AG04449 (cell line): ENCODE data around the gene CCM2.
"Not testable (repeated sequence)": the region's sequence is repeated elsewhere in the genome, so short reads cannot be mapped to it uniquely, and the experiment has no call there.

Source experiments
- CTCF ChIA-PET: fragments of 350-600 bp; formaldehyde crosslinking; extraction: SDS; loops from one replicate; lab custom pipeline; 2021; ENCODE audit warnings: antibody characterized with exemption; lab: Yijun Ruan, JAX
- POLR2A ChIA-PET: fragments of 400-600, 350-600 bp; formaldehyde crosslinking; extraction: SDS; loops from one replicate; lab custom pipeline; 2020; ENCODE audit warnings: antibody characterized with exemption, inconsistent platforms; lab: Yijun Ruan, JAX
- DNase-seq: peaks from one replicate; pipeline ENCODE4 v3.0.0-alpha.2; 2010; ENCODE audit warnings: low read depth, low spot score
- H3K4me3 ChIP-seq: 2 replicates; pipeline ENCODE4 v1.5.1; 2011; ENCODE audit warnings: low read depth, mild to moderate bottlenecking, control low read depth, low read length
- CTCF ChIP-seq: IDR thresholded peaks from one replicate; pipeline ENCODE4 v1.5.1; 2011; ENCODE audit warnings: mild to moderate bottlenecking, moderate library complexity, low read length, control low read depth, inconsistent platforms; ENCODE audit not compliant: insufficient read depth; ENCODE audit errors: missing control alignments

Gene CCM2

GRCh38 chr7:45033261-45033930, 33.4 kb downstream of the CCM2 start:
- ChIA-PET POLR2A (interaction anchor here (0.6 to 1.1 kb wide), 2 partner anchors 18 to 185 kb away, joined by 3 read pairs; no protein-coding TSS in a partner anchor), CTCF (no interaction called here)
- no peak overlapping the region for H3K4me3 ChIP-seq
- no peak for TF ChIP-seq CTCF
- DNase-seq = no peak

- H3K4me3 ChIP-seq = no peak overlapping the region
- CTCF ChIA-PET = no interaction called here
- POLR2A ChIA-PET = interaction anchor here (1.1 kb wide), 1 partner anchor 18 kb away, joined by 3 read pairs; no protein-coding TSS in a partner anchor
- TF ChIP-seq CTCF = no peak
- DNase-seq = no peak
Observed at GRCh38 chr7:45033931-45034290, 33.9 kb downstream of the CCM2 start.

GRCh38 chr7:45034710-45035109, 34.7 kb downstream of the CCM2 start:
- POLR2A ChIA-PET, CTCF ChIA-PET, DNase-seq, H3K4me3 ChIP-seq: not testable (repeated sequence)

GRCh38 chr7:45035371-45035770, 35.4 kb downstream of the CCM2 start:
- CTCF ChIA-PET = interaction anchor here (1.4 kb wide), 1 partner anchor 35 kb away, joined by 4 read pairs; no protein-coding TSS in a partner anchor
- no peak for TF ChIP-seq CTCF
- no peak overlapping the region for H3K4me3 ChIP-seq
- DNase-seq = no peak
- POLR2A ChIA-PET = no interaction called here

GRCh38 chr7:45035893-45036292, 35.9 kb downstream of the CCM2 start:
- ChIA-PET CTCF (interaction anchor here (1.4 kb wide), 1 partner anchor 34 kb away, joined by 4 read pairs; no protein-coding TSS in a partner anchor), POLR2A (no interaction called here)
- DNase-seq = no peak
- H3K4me3 ChIP-seq = no peak overlapping the region
- TF ChIP-seq CTCF = no peak

GRCh38 chr7:45036317-45036716, 36.3 kb downstream of the CCM2 start:
- H3K4me3 ChIP-seq = no peak overlapping the region
- no peak for TF ChIP-seq CTCF
- no peak for DNase-seq
- ChIA-PET POLR2A (no interaction called here), CTCF (interaction anchor here (1.4 kb wide), 1 partner anchor 34 kb away, joined by 4 read pairs; no protein-coding TSS in a partner anchor)
